Keratinocyte (primary cell): ENCODE measurements around the gene NXPH4. TPM values are rescaled to one million over a fixed set of nuclear protein-coding genes. Genes with fewer than 3 reads are reported as not detected.

Experiments
- DNase-seq: peaks from one replicate; pipeline ENCODE4 v3.0.0-alpha.2; 2011; ENCODE audit warnings: low read depth, missing footprints, low spot score
- FAIRE-seq: peaks from 2 replicates; lab custom pipeline; 2011; peaks lifted over from hg19 to GRCh38; lab: Jason Lieb, UNC
- H2AFZ ChIP-seq: 2 replicates; pipeline ENCODE4 v1.6.0; 2012; ENCODE audit warnings: low read length, control low read depth, inconsistent platforms; ENCODE audit not compliant: control insufficient read depth
- H3K27ac ChIP-seq: 2 replicates; pipeline ENCODE4 v1.5.1; 2011; ENCODE audit warnings: low read length; ENCODE audit not compliant: control insufficient read depth, insufficient read depth
- H3K27me3 ChIP-seq: 3 replicates; pipeline ENCODE4 v1.6.0; 2011; ENCODE audit warnings: low read length; ENCODE audit not compliant: control insufficient read depth, insufficient read depth; ENCODE audit errors: extremely low read depth
- H3K36me3 ChIP-seq, 2 experiments: 2 replicates in 1 of 2; 3 replicates in 1 of 2; pipeline ENCODE4 v1.5.1; 2011; ENCODE audit warnings: low read length in 2 of 2, mild to moderate bottlenecking in 1 of 2; ENCODE audit not compliant: control insufficient read depth in 2 of 2, insufficient read depth in 2 of 2; ENCODE audit errors: extremely low read depth in 1 of 2
- H3K4me1 ChIP-seq: 3 replicates; pipeline ENCODE4 v1.5.1; 2011; ENCODE audit warnings: low read length; ENCODE audit not compliant: control insufficient read depth, insufficient read depth; ENCODE audit errors: extremely low read depth
- H3K4me2 ChIP-seq: 3 replicates; pipeline ENCODE4 v1.6.0; 2011; ENCODE audit warnings: low read depth, low read length; ENCODE audit not compliant: control insufficient read depth, insufficient read depth; ENCODE audit errors: extremely low read depth
- H3K4me3 ChIP-seq, 3 experiments: fragments of 200-600 bp in 1 of 3; sonication (generic) in 1 of 3; 2 replicates in 2 of 3; 3 replicates in 1 of 3; pipeline ENCODE4 v1.5.1; 2011 to 2016; ENCODE audit warnings: low read length in 3 of 3, mild to moderate bottlenecking in 3 of 3, control low read depth in 2 of 3, inconsistent platforms in 1 of 3, low read depth in 1 of 3, mixed read lengths in 1 of 3, mixed run types in 1 of 3, moderate library complexity in 1 of 3; ENCODE audit not compliant: control insufficient read depth in 2 of 3, insufficient read depth in 2 of 3; ENCODE audit errors: extremely low read depth in 1 of 3
- H3K79me2 ChIP-seq: 2 replicates; pipeline ENCODE4 v1.6.0; 2012; ENCODE audit warnings: low read length; ENCODE audit not compliant: control insufficient read depth, insufficient read depth
- H3K9ac ChIP-seq: 3 replicates; pipeline ENCODE4 v1.6.0; 2011; ENCODE audit warnings: low read length; ENCODE audit not compliant: control insufficient read depth, insufficient read depth; ENCODE audit errors: extremely low read depth
- H3K9me1 ChIP-seq: 3 replicates; pipeline ENCODE4 v1.6.0; 2011; ENCODE audit warnings: low read length; ENCODE audit not compliant: control insufficient read depth, insufficient read depth; ENCODE audit errors: extremely low read depth
- H3K9me3 ChIP-seq: 2 replicates; pipeline ENCODE4 v1.5.1; 2012; ENCODE audit warnings: low read depth, low read length; ENCODE audit not compliant: control insufficient read depth
- H4K20me1 ChIP-seq: 3 replicates; pipeline ENCODE4 v1.6.0; 2011; ENCODE audit warnings: low read length; ENCODE audit not compliant: control insufficient read depth, insufficient read depth; ENCODE audit errors: extremely low read depth
- EZH2 ChIP-seq: IDR thresholded peaks from one replicate; pipeline ENCODE4 v1.6.1; 2012; ENCODE audit warnings: inconsistent platforms, mild to moderate bottlenecking, low read length, moderate library complexity
- dilution Hi-C: fragments of 300-500 bp; cut with MboI; formaldehyde crosslinking; loops from one replicate; pipeline ENCODE4 v1.7.0; 2020; ENCODE audit warnings: low sequenced_read_pairs; ENCODE audit not compliant: extremely low pct_ligation_motif_present
- polyA plus RNA-seq, 5 experiments: library from polyadenylated mRNA; depleted of rRNA in 3 of 5; stranded (reverse) in 3 of 5; stranded (forward) in 1 of 5; unstranded in 1 of 5; fragments of >200 nt; gene quantifications; 1 replicate in 1 of 5; 2 replicates in 3 of 5; 3 replicates in 1 of 5; pipeline versions ENCODE4 v1.2.1 to v1.2.3, GENCODE V29; 2011 to 2012; ENCODE audit warnings: missing spikeins in 2 of 5, low read depth in 1 of 5, low replicate concordance in 1 of 5
- TF ChIP-seq, protein P1 (sequence below), 3 experiments: IDR thresholded peaks in 1 of 3; conservative IDR thresholded peaks in 1 of 3; optimal IDR thresholded peaks in 1 of 3; 2 replicates in 2 of 3; 3 replicates in 1 of 3; pipeline versions ENCODE3 to v1.5.1; 2011; ENCODE audit warnings: low read length in 3 of 3, mild to moderate bottlenecking in 3 of 3, moderate library complexity in 2 of 3, control low read depth in 1 of 3, inconsistent platforms in 1 of 3; ENCODE audit not compliant: insufficient read depth in 2 of 3; ENCODE audit errors: extremely low read depth in 1 of 3

The NXPH4 gene
- polyA plus RNA-seq, 1 donor (not counting 4 experiments of a cell fraction or from before 2014, with no cell fraction given) = 0.97 TPM

DNA sequence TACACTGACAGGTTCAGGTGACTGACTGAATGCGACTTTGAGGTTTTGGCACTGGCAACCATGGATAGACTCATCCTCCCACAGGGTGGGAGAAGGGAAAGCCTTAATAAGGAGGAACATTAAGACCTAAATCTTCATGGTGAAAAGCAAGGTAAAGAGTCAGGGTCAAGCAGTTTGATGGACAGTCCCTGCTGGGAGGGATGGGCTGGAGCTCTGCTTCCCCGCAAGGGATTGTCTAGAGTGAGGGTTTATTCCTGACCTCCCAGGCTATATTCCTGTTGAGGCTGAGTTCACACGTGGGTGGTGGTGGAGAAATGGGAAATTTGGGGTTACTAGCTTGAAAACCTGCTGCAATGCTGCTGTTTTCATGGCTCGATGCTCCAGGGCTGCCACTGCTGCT is 43.8 kb downstream of the NXPH4 start:
- TF ChIP-seq EZH2 = no peak
- TF ChIP-seq, protein P1, sequence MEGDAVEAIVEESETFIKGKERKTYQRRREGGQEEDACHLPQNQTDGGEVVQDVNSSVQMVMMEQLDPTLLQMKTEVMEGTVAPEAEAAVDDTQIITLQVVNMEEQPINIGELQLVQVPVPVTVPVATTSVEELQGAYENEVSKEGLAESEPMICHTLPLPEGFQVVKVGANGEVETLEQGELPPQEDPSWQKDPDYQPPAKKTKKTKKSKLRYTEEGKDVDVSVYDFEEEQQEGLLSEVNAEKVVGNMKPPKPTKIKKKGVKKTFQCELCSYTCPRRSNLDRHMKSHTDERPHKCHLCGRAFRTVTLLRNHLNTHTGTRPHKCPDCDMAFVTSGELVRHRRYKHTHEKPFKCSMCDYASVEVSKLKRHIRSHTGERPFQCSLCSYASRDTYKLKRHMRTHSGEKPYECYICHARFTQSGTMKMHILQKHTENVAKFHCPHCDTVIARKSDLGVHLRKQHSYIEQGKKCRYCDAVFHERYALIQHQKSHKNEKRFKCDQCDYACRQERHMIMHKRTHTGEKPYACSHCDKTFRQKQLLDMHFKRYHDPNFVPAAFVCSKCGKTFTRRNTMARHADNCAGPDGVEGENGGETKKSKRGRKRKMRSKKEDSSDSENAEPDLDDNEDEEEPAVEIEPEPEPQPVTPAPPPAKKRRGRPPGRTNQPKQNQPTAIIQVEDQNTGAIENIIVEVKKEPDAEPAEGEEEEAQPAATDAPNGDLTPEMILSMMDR (optimal IDR thresholded peaks at IDR 0.05 in 1 of 3, IDR thresholded peaks at IDR 0.05 in 1 of 3, conservative IDR thresholded peaks at IDR 0.05 in 1 of 3; ENCODE audit: extremely low read depth in 1 of 3, insufficient read depth in 2 of 3, low read length in 3 of 3) = no peak
- no peaks in the 10 kb centered on the region for H3K79me2 ChIP-seq
- H3K4me1 ChIP-seq = no peaks in the 10 kb centered on the region
- H3K36me3 ChIP-seq = peaks cover 25% of the 10 kb centered on the region in 2 experiments
- H3K27me3 ChIP-seq = no peaks in the 10 kb centered on the region
- FAIRE-seq = no peak
- no peak overlapping the region for H2AFZ ChIP-seq
- no peak for DNase-seq
- H4K20me1 ChIP-seq = no peaks in the 10 kb centered on the region
- no peak overlapping the region for H3K27ac ChIP-seq
- no peak overlapping the region for H3K9ac ChIP-seq
- no peaks in the 10 kb centered on the region for H3K9me1 ChIP-seq
- dilution Hi-C loops = no loop called here
- H3K4me2 ChIP-seq = no peak overlapping the region
- no peak overlapping the region for H3K4me3 ChIP-seq
- no peaks in the 10 kb centered on the region for H3K9me3 ChIP-seq

DNA sequence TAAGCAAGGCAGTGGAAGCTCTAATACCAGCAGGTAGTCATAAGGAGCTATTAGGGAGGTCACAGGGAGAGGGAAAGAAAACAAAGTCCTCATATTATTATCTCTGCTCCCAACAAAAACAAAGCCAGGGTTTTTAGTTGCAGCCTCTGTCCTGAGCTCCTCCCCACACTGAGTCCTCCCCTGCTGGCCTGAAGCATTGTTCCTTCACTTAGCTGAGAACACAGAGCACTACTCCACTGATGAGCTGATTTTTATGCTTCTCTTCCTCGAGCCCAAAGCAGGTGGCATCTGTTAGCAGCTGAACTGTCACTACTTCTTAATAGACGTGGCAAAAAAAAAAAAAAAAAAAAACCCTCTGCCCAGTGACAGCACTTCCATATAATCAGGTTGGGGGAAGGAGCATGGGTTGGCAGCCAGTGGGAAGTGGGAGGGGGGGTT is 44.9 kb downstream of the NXPH4 start:
- dilution Hi-C loops = no loop called here
- no peaks in the 10 kb centered on the region for H3K9me1 ChIP-seq

More for the DNA sequence above, 44.9 kb downstream of the NXPH4 start:
- no peaks in the 10 kb centered on the region for H4K20me1 ChIP-seq
- TF ChIP-seq, protein P1 (optimal IDR thresholded peaks at IDR 0.05 in 1 of 3, IDR thresholded peaks at IDR 0.05 in 1 of 3, conservative IDR thresholded peaks at IDR 0.05 in 1 of 3; ENCODE audit: extremely low read depth in 1 of 3, insufficient read depth in 2 of 3, low read length in 3 of 3) = no peak
- TF ChIP-seq EZH2 = no peak
- no peaks in the 10 kb centered on the region for H3K9me3 ChIP-seq
- H3K36me3 ChIP-seq = peaks cover 16 to 23% of the 10 kb centered on the region in 2 experiments
- H3K9ac ChIP-seq = no peak overlapping the region
- H3K27me3 ChIP-seq = no peaks in the 10 kb centered on the region
- H2AFZ ChIP-seq = no peak overlapping the region
- H3K79me2 ChIP-seq = no peaks in the 10 kb centered on the region
- FAIRE-seq = no peak
- H3K4me2 ChIP-seq = no peak overlapping the region
- H3K4me1 ChIP-seq = no peaks in the 10 kb centered on the region
- H3K4me3 ChIP-seq = no peak overlapping the region
- no peak for DNase-seq
- H3K27ac ChIP-seq = no peak overlapping the region
